Bronchial epithelial cell (primary cell): Measurements from ENCODE around the gene TPCN1. TPM values are rescaled to one million over a fixed set of nuclear protein-coding genes. Genes with fewer than 3 reads are reported as not detected.

Experiments used
- DNase-seq: peaks from one replicate; pipeline ENCODE4 v3.0.0-alpha.2; 2010; ENCODE audit warnings: low read depth
- FAIRE-seq: peaks from 2 replicates; lab custom pipeline; 2011; peaks lifted over from hg19 to GRCh38; lab: Jason Lieb, UNC
- H3K27me3 ChIP-seq: 2 replicates; pipeline ENCODE4 v1.5.1; 2011; ENCODE audit warnings: low read length; ENCODE audit not compliant: control insufficient read depth, insufficient read depth
- H3K36me3 ChIP-seq: 2 replicates; pipeline ENCODE4 v1.5.1; 2011; ENCODE audit warnings: low read length; ENCODE audit not compliant: control insufficient read depth, insufficient read depth
- H3K4me3 ChIP-seq: 2 replicates; pipeline ENCODE4 v1.5.1; 2011; ENCODE audit warnings: mild to moderate bottlenecking, low read depth, low read length, control low read depth
- CTCF ChIP-seq: IDR thresholded peaks from 2 replicates; pipeline ENCODE4 v1.5.1; 2011; ENCODE audit warnings: mild to moderate bottlenecking, moderate library complexity, low read length, control low read depth, inconsistent platforms; ENCODE audit not compliant: insufficient read depth, severe bottlenecking
- total RNA-seq: library from RNA; depleted of rRNA; stranded (reverse); fragments of >200 nt; gene quantifications from 2 replicates; pipeline ENCODE4 v1.2.1, GENCODE V29; 2014

The TPCN1 gene
- total RNA-seq, 1 donor from 2014 or later, result 9.0 TPM

- no peaks in the 10 kb centered on the region for H3K27me3 ChIP-seq
- TF ChIP-seq CTCF, result no peak
- DNase-seq, result no peak
- no peak overlapping the region for H3K4me3 ChIP-seq
- no peak for FAIRE-seq
- H3K36me3 ChIP-seq, result peaks cover 3% of the 10 kb centered on the region
These were observed 107.2 kb downstream of the TPCN1 start for GRCh38 chr12:113328368-113328889.

- Histone ChIP-seq H3K36me3 (peaks cover 3% of the 10 kb centered on the region), H3K27me3 (no peaks in the 10 kb centered on the region), H3K4me3 (no peak overlapping the region)
- no peak for TF ChIP-seq CTCF
- DNase-seq, result no peak
- no peak for FAIRE-seq
These were observed 107.9 kb downstream of the TPCN1 start for GRCh38 chr12:113329022-113329790.

- no peak for TF ChIP-seq CTCF
- H3K36me3 ChIP-seq, result peaks cover 3% of the 10 kb centered on the region
These were observed 108.6 kb downstream of the TPCN1 start for GRCh38 chr12:113329791-113330417.

GRCh38 chr12:113330505-113330904, 109.2 kb downstream of the TPCN1 start:
- DNase-seq (no peak), FAIRE-seq (no peak)
- Histone ChIP-seq H3K4me3 (no peak overlapping the region), H3K36me3 (peaks cover 3% of the 10 kb centered on the region), H3K27me3 (no peaks in the 10 kb centered on the region)
- TF ChIP-seq CTCF, result no peak

More at GRCh38 chr12:113329791-113330417, 108.6 kb downstream of the TPCN1 start:
- DNase-seq, result no peak
- Histone ChIP-seq H3K4me3 (no peak overlapping the region), H3K27me3 (no peaks in the 10 kb centered on the region)
- no peak for FAIRE-seq

- DNase-seq (no peak), FAIRE-seq (no peak)
- H3K4me3 ChIP-seq, result no peak overlapping the region
- TF ChIP-seq CTCF, result no peak
- peaks cover 3% of the 10 kb centered on the region for H3K36me3 ChIP-seq
- H3K27me3 ChIP-seq, result no peaks in the 10 kb centered on the region
These were observed 111.6 kb downstream of the TPCN1 start for GRCh38 chr12:113332688-113333417.
